BE2C (cell line): ENCODE measurements around the gene CHCHD6.

Experiments
- DNase-seq: peaks from one replicate; pipeline ENCODE4 v3.0.0-alpha.2; 2020
- H3K27me3 ChIP-seq: fragments of 250-450 bp; sonication (Bioruptor Pico); 2 replicates; pipeline ENCODE4 v1.5.1; 2020; ENCODE audit warnings: mild to moderate bottlenecking
- H3K36me3 ChIP-seq: fragments of 250-450 bp; sonication (Bioruptor Pico); 2 replicates; pipeline ENCODE4 v1.5.1; 2020; ENCODE audit warnings: mild to moderate bottlenecking
- H3K4me1 ChIP-seq: fragments of 250-450 bp; sonication (Bioruptor Pico); 2 replicates; pipeline ENCODE4 v1.5.1; 2020
- H3K4me3 ChIP-seq: 2 replicates; pipeline ENCODE4 v1.5.1; 2011; ENCODE audit warnings: low read depth, low read length
- H3K9me3 ChIP-seq: fragments of 250-450 bp; sonication (Bioruptor Pico); 2 replicates; pipeline ENCODE4 v1.5.1; 2020
- TF ChIP-seq, protein P1 (sequence below): IDR thresholded peaks from 2 replicates; pipeline ENCODE4 v1.5.1; 2012; ENCODE audit warnings: mild to moderate bottlenecking, low read depth, low read length

CHCHD6 gene

DNA sequence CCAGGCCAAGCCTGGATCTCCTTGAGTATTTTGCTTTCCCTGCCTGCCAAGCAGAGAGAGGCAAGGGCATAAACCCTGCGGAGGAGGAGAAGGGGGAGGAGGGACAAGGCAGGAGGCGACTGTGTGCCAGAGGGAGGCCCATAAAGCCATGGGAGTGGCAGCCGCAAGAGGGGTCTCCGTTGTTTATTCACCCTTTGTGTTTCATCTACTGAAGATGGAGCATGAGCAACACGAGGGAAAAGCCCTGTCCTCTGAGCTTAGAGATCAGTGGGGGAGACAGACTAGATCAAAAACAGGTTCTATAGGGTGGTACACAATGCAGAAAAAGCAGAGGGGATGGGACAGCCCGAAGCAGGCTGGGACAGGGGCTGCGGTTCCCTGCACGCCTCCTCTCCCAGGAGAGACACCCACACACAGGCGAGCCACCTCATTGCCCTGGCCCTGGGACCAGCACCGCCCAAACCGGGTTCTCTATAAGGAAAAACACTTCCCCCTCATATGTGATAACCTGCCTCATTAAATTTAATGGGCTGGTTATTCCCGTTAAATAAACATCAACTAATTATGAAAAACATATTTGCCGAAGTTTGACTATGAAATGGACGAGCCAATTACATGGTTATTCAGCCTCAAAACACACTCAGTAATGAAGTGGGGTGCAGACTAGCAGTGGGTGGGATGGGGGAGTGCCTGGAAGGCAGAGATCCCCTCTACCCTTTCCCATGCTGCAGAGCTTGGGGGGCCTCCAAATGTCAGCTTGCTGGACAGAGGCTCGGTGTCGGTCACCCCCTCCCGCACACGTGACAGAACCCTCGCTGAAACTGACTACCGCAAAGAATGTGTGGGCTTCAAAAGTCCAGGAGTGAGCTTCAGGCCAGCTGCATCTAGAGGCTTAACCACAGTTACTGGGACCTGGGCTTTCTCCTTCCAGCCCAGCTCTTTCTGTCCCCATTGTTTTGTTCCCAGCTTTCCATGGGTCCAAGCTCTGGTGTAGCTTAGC, 264.7 kb downstream of the CHCHD6 start:
- TF ChIP-seq, protein P1, sequence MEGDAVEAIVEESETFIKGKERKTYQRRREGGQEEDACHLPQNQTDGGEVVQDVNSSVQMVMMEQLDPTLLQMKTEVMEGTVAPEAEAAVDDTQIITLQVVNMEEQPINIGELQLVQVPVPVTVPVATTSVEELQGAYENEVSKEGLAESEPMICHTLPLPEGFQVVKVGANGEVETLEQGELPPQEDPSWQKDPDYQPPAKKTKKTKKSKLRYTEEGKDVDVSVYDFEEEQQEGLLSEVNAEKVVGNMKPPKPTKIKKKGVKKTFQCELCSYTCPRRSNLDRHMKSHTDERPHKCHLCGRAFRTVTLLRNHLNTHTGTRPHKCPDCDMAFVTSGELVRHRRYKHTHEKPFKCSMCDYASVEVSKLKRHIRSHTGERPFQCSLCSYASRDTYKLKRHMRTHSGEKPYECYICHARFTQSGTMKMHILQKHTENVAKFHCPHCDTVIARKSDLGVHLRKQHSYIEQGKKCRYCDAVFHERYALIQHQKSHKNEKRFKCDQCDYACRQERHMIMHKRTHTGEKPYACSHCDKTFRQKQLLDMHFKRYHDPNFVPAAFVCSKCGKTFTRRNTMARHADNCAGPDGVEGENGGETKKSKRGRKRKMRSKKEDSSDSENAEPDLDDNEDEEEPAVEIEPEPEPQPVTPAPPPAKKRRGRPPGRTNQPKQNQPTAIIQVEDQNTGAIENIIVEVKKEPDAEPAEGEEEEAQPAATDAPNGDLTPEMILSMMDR: no peak
- Histone ChIP-seq H3K9me3 (no peaks in the 10 kb centered on the region), H3K4me3 (no peak overlapping the region), H3K4me1 (peaks cover 4% of the 10 kb centered on the region; the same call in 1 of the 2 replicates), H3K27me3 (no peaks in the 10 kb centered on the region), H3K36me3 (no peaks in the 10 kb centered on the region)
- DNase-seq: no peak

DNA sequence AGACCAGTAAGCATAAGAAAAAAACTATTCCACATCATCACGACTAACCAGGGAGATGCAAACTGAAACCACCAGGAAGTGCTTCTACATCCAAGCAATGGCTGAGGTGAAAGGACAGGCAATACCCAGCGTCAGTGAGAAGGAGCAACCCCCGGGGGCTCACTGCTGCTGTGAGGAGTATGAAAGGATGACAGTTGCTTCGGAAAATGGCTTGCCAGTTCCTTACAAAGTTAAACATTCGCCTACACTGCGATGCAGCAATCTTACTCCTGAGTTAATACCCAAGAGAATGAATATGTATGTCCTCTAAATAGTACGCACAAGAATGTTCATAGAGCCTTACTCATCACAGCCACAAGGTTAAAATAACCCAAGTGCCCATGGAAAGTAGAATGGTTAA, 265.5 kb downstream of the CHCHD6 start:
- TF ChIP-seq, protein P1: no peak
- DNase-seq: no peak

DNA sequence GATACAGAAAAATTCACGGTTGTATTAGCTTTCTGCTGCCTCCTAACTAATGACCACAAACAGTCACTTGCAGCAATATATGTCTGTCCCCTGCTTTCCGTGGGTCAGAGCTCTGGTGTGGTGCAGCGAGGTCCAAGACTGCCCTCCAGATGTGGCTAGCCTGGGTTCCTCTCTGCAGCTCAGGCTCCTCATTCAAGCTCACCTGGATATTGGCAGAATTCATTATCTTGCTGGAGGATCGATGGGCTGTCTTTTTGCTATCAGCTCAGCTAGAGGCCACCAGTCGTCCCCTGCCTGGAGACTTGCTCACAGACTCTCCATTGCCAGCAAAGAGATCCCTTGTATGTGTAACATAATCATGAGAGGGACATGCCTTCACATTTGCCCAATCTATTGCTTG, 266.1 kb downstream of the CHCHD6 start:
- TF ChIP-seq, protein P1: no peak
- H3K36me3 ChIP-seq: no peaks in the 10 kb centered on the region
- no peaks in the 10 kb centered on the region for H3K27me3 ChIP-seq
- no peaks in the 10 kb centered on the region; the same call in 1 of the 2 replicates for H3K9me3 ChIP-seq
- no peak for DNase-seq
- peaks cover 4% of the 10 kb centered on the region; the same call in 1 of the 2 replicates for H3K4me1 ChIP-seq
- H3K4me3 ChIP-seq: no peak overlapping the region

More for the DNA sequence above, 265.5 kb downstream of the CHCHD6 start:
- Histone ChIP-seq H3K4me1 (peaks cover 4% of the 10 kb centered on the region; the same call in 1 of the 2 replicates), H3K27me3 (no peaks in the 10 kb centered on the region), H3K36me3 (no peaks in the 10 kb centered on the region), H3K9me3 (no peaks in the 10 kb centered on the region; the same call in 1 of the 2 replicates), H3K4me3 (no peak overlapping the region)

DNA sequence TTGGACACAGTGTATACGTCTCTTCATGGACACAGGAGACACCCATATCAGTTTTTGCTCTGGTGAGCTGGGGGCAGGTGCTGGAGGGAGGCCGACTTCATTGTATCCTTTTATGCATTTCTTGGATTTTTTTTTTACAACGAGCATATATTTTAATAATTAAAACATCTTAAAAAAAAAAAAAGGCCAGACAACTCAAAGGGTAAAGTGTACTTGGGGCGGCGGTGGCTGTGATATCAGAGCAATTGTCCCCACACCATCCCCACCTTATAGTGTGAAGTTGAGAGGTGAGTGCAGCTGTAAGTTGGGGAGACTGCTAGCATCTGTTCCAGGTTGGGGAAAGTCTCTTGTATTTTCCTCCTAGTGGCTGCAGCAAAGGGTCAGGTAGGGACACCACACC, 266.9 kb downstream of the CHCHD6 start:
- no peak overlapping the region for H3K4me3 ChIP-seq
- no peak for DNase-seq
- no peaks in the 10 kb centered on the region for H3K27me3 ChIP-seq
- no peaks in the 10 kb centered on the region; the same call in 1 of the 2 replicates for H3K9me3 ChIP-seq
- H3K4me1 ChIP-seq: peaks cover 4% of the 10 kb centered on the region; the same call in 1 of the 2 replicates
- TF ChIP-seq, protein P1: no peak
- no peaks in the 10 kb centered on the region for H3K36me3 ChIP-seq

DNA sequence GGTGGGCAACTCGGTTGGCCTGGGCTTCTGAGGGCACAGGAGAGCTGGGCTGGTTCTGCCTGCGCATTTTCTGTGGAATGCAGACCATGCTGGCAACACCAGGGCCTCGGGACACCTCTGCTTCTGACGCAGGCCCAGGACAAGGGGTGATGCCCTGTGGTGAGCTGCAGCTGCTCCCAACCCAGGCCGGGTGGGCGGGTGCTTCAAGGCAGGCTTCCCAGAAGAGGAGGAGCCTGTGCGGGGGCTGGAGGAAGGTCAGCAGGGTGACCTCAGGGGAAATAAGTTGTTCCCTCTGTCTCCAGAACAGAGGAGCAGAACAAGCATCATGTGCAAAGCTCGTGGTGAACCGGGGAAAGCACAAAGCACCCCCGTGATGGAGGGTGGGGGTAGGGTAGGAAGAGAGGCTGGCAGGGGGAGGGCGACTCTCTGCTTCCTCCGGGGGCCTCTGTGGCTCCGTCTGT, 267.9 kb downstream of the CHCHD6 start:
- DNase-seq: peak; percentile 44
- TF ChIP-seq, protein P1: no peak
- H3K27me3 ChIP-seq: no peaks in the 10 kb centered on the region
- peaks cover 4% of the 10 kb centered on the region; the same call in 1 of the 2 replicates for H3K4me1 ChIP-seq
- no peaks in the 10 kb centered on the region; the same call in 1 of the 2 replicates for H3K9me3 ChIP-seq
- no peaks in the 10 kb centered on the region for H3K36me3 ChIP-seq
- H3K4me3 ChIP-seq: no peak overlapping the region
